ENCODE results near the gene UNK. TPM values are rescaled to one million over a fixed set of nuclear protein-coding genes. Genes with fewer than 3 reads are reported as not detected.
"Not testable (repeated sequence)": the region's sequence is repeated elsewhere in the genome, so short reads cannot be mapped to it uniquely, and the experiment has no call there.

The UNK gene
- total and polyA plus RNA-seq, 7 donors = 12.7 to 29.6 (median 23.5) TPM

- TF ChIP-seq EP300 (IDR thresholded peaks at IDR 0.05) = no peak
- TF ChIP-seq POLR2A (IDR thresholded peaks at IDR 0.05) = peak; percentile 93 to 98
- peak; percentile 22 to 51 (median 32) for TF ChIP-seq CTCF (IDR thresholded peaks at IDR 0.05)
- TF ChIP-seq POLR2AphosphoS5 (IDR thresholded peaks at IDR 0.05) = peak; percentile 98 to 99 (median 99)
- H3K4me3 ChIP-seq = peak within 1 kb of the TSS; percentile 79 to 97 (median 89)
- H3K27me3 ChIP-seq = no peaks in the 10 kb centered on the region
- H3K9me3 ChIP-seq = no peaks in the 10 kb centered on the region
- peak; percentile 100 for DNase-seq
- peaks cover 4 to 21% (median 9%) of the 10 kb centered on the region in 4 donors for H3K36me3 ChIP-seq
- peaks cover 0 to 48% (median 39%) of the 10 kb centered on the region in 4 donors for H3K4me1 ChIP-seq
- H3K27ac ChIP-seq = peak within 1 kb of the TSS; percentile 96 to 100 (median 98)
- 0% methylated on average over 58 of the region's 58 CpGs for WGBS, 2 donors
- intact Hi-C loops (cut with DNase I) = loop anchor here (1.0 to 2.0 kb wide), 3 partner anchors 22 to 71 kb away; partner anchors contain the start of genes TRIM65 and UNK
These were observed 70.9 kb downstream of the UNK start, which contains the start of gene WBP2 for GRCh38 chr17:75855310-75856061. Gene WBP2, minus strand, starts transcription at chr17:75855335. Its CDS starts 38 bp downstream, at chr17:75855297.

- peaks cover 0 to 14% (median 2%) of the 10 kb centered on the region in 4 donors for H3K36me3 ChIP-seq
- no peak for TF ChIP-seq CTCF (IDR thresholded peaks at IDR 0.05)
- TF ChIP-seq POLR2AphosphoS5 (IDR thresholded peaks at IDR 0.05) = peak in 1 of 4 donors; percentile 8
- no peak for TF ChIP-seq EP300 (IDR thresholded peaks at IDR 0.05)
- 2% methylated on average over 24 of the region's 24 CpGs for WGBS, 2 donors
- H3K27me3 ChIP-seq = no peaks in the 10 kb centered on the region
- no peaks in the 10 kb centered on the region for H3K9me3 ChIP-seq
- H3K4me1 ChIP-seq = peaks cover 0 to 43% (median 34%) of the 10 kb centered on the region in 4 donors
- DNase-seq = no peak
- peak overlapping the region; percentile 96 to 100 (median 98) for H3K27ac ChIP-seq
- intact Hi-C loops (cut with DNase I) = no loop called here
- H3K4me3 ChIP-seq = peak overlapping the region; percentile 68 to 97 (median 89)
These were observed 71.6 kb downstream of the UNK start for GRCh38 chr17:75856062-75856756.

GRCh38 chr17:75859358-75859757, 74.8 kb downstream of the UNK start:
- H3K4me3 ChIP-seq; H3K27me3 ChIP-seq; intact Hi-C loops (cut with DNase I); H3K9me3 ChIP-seq; DNase-seq; H3K36me3 ChIP-seq: not testable (repeated sequence)
- Histone ChIP-seq H3K27ac (peak overlapping the region; percentile 1 to 62 (median 52)), H3K4me1 (peaks cover 0 to 29% (median 14%) of the 10 kb centered on the region in 4 donors)
- 81 to 89% methylated on average over 10 of the region's 10 CpGs for WGBS, 2 donors

GRCh38 chr17:75861927-75862317, 77.3 kb downstream of the UNK start:
- Histone ChIP-seq H3K36me3 (no peaks in the 10 kb centered on the region), H3K4me1 (peaks cover 0 to 22% (median 18%) of the 10 kb centered on the region in 4 donors), H3K4me3 (no peak overlapping the region), H3K9me3 (no peaks in the 10 kb centered on the region), H3K27ac (peak overlapping the region; percentile 54 to 81 (median 68)), H3K27me3 (no peaks in the 10 kb centered on the region)
- TF ChIP-seq POLR2A (IDR thresholded peaks at IDR 0.05) = no peak
- TF ChIP-seq POLR2AphosphoS5 (IDR thresholded peaks at IDR 0.05) = peak in 3 of 4 donors; percentile 48 to 81 (median 48)
- no peak for TF ChIP-seq EP300 (IDR thresholded peaks at IDR 0.05)
- TF ChIP-seq CTCF (IDR thresholded peaks at IDR 0.05) = no peak
- intact Hi-C loops (cut with DNase I) = no loop called here
- 77 to 88% methylated on average over 9 of the region's 9 CpGs for WGBS, 2 donors
- peak; percentile 79 for DNase-seq

GRCh38 chr17:75864448-75864871, 79.9 kb downstream of the UNK start:
- Histone ChIP-seq H3K4me1 (peaks cover 0 to 36% (median 29%) of the 10 kb centered on the region in 4 donors), H3K27ac (peak overlapping the region; percentile 69 to 81 (median 72)), H3K9me3 (no peaks in the 10 kb centered on the region), H3K4me3 (no peak overlapping the region), H3K36me3 (no peaks in the 10 kb centered on the region), H3K27me3 (no peaks in the 10 kb centered on the region)
- intact Hi-C loops (cut with DNase I) = no loop called here
- DNase-seq = peak; percentile 94
- TF ChIP-seq EP300 (IDR thresholded peaks at IDR 0.05) (no peak), POLR2A (IDR thresholded peaks at IDR 0.05) (no peak), POLR2AphosphoS5 (IDR thresholded peaks at IDR 0.05) (peak; percentile 45 to 80 (median 70)), CTCF (IDR thresholded peaks at IDR 0.05) (no peak)
- 28 to 57% methylated on average over 8 of the region's 8 CpGs for WGBS, 2 donors

GRCh38 chr17:75864887-75865286, 80.3 kb downstream of the UNK start:
- H3K9me3 ChIP-seq; intact Hi-C loops (cut with DNase I); DNase-seq; H3K36me3 ChIP-seq; H3K27me3 ChIP-seq; H3K4me3 ChIP-seq: not testable (repeated sequence)
- WGBS, 2 donors = 79 to 80% methylated on average over 4 of the region's 4 CpGs
- Histone ChIP-seq H3K27ac (peak overlapping the region; percentile 69 to 81 (median 72)), H3K4me1 (peaks cover 0 to 41% (median 33%) of the 10 kb centered on the region in 4 donors)

GRCh38 chr17:75865404-75866188, 81.0 kb downstream of the UNK start:
- H3K36me3 ChIP-seq; intact Hi-C loops (cut with DNase I); H3K4me3 ChIP-seq; H3K27me3 ChIP-seq; DNase-seq; H3K9me3 ChIP-seq: not testable (repeated sequence)
- WGBS, 2 donors = 52 to 82% methylated on average over 17 of the region's 17 CpGs
- H3K4me1 ChIP-seq = peaks cover 0 to 48% (median 40%) of the 10 kb centered on the region in 4 donors
- H3K27ac ChIP-seq = peak overlapping the region; percentile 69 to 81 (median 72)

All from sigmoid colon (tissue), 7 donors.